Gastrocnemius medialis (tissue), 4 donors: ENCODE results near the gene OR10H1.

ENCODE experiments used
- POLR2A ChIP-seq, 2 donors: fragments of 450-650 bp; IDR thresholded peaks; one replicate each; pipeline ENCODE4 v1.6.1; 2017; ENCODE audit warnings: antibody characterized with exemption in 2 of 2, mild to moderate bottlenecking in 2 of 2, moderate library complexity in 2 of 2
- TF ChIP-seq, protein P1 (sequence below), 5 experiments: fragments of 450-650 bp in 3 of 5; fragments of 200-600 bp in 2 of 5; sonication (generic) in 2 of 5; IDR thresholded peaks in 4 of 5; conservative IDR thresholded peaks in 1 of 5; 1 replicate in 4 of 5; 2 replicates in 1 of 5; pipeline ENCODE4 v1.5.1; 2016 to 2019; ENCODE audit warnings: antibody characterized with exemption in 5 of 5, mild to moderate bottlenecking in 3 of 5, moderate library complexity in 3 of 5

DNA sequence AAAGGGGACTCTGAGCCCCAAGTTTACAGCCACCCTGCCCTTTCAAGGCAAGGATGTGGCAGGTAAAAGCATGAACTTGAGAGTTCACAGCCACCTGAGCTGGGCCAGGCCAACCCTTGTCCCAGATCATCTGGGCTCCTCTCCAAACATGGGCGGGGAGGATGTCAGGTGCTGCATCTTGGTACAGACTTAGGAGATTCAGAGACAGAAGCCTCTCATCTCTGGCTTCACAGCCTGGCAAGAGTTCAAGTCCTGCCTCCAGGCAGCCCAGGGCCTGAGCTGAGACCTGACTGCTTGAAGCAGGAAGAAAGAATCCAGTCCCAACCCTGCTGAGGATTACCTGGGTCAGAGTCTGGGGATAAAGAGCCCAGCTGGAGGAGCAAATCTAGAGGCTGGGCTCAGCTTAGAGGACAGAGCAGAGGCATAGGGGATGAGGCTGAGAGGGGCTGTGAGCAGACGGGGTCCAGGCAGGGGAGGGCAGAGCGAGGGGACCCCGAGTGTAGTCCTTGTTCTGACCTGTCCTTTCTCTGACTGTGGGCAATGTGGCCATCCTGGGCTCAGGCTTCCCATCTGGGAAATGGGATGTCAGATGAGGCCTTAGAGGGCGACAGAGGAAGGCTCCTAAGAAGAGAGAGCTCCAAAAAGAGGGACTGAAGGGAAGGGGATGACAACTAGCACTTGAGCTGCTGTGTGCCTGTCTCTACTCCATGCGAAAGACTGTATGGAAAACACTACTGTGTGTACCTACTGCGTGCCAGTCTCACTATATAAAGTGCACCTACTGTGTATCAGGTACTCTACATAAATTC lies 34.6 kb downstream of the OR10H1 start:
- TF ChIP-seq, protein P1, sequence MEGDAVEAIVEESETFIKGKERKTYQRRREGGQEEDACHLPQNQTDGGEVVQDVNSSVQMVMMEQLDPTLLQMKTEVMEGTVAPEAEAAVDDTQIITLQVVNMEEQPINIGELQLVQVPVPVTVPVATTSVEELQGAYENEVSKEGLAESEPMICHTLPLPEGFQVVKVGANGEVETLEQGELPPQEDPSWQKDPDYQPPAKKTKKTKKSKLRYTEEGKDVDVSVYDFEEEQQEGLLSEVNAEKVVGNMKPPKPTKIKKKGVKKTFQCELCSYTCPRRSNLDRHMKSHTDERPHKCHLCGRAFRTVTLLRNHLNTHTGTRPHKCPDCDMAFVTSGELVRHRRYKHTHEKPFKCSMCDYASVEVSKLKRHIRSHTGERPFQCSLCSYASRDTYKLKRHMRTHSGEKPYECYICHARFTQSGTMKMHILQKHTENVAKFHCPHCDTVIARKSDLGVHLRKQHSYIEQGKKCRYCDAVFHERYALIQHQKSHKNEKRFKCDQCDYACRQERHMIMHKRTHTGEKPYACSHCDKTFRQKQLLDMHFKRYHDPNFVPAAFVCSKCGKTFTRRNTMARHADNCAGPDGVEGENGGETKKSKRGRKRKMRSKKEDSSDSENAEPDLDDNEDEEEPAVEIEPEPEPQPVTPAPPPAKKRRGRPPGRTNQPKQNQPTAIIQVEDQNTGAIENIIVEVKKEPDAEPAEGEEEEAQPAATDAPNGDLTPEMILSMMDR (IDR thresholded peaks at IDR 0.05 in 4 of 5, conservative IDR thresholded peaks at IDR 0.05 in 1 of 5), result no peak
- TF ChIP-seq POLR2A (IDR thresholded peaks at IDR 0.05), result no peak
